GM12873 (cell line): ENCODE data around the gene RPL27A.

Experiments
- TF ChIP-seq, protein P1 (sequence below): IDR thresholded peaks from 2 replicates; pipeline ENCODE4 v1.5.1; 2012; ENCODE audit warnings: low read depth, mild to moderate bottlenecking, moderate library complexity, low read length, control low read depth; ENCODE audit not compliant: insufficient read depth; ENCODE audit errors: missing control alignments

RPL27A gene

DNA sequence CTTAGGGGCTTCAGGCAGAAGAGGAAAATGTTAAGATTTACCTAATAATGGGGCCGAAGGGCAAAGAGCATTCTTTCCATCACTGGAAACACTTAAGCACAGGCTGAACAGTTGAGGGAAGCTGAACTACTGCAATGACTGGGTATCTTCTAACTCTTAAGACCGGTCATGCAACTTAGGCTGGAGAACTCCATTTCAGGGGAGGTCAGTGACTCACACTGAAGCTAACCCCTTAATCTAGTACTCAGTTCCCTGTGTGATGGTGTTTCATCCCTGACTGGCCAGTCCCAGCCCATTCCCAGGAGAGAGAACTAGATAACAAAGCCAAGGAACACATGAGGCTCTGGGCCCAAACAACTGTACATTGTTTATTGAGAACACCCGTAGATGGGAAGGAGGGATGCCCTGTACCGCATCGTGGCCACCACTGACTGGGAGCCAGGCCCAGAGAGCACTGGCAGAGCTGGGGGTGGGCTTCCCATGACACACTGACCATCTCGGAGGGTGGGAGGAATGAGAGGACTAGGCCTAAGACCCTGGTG lies 10.5 kb downstream of the RPL27A start:
- TF ChIP-seq, protein P1, sequence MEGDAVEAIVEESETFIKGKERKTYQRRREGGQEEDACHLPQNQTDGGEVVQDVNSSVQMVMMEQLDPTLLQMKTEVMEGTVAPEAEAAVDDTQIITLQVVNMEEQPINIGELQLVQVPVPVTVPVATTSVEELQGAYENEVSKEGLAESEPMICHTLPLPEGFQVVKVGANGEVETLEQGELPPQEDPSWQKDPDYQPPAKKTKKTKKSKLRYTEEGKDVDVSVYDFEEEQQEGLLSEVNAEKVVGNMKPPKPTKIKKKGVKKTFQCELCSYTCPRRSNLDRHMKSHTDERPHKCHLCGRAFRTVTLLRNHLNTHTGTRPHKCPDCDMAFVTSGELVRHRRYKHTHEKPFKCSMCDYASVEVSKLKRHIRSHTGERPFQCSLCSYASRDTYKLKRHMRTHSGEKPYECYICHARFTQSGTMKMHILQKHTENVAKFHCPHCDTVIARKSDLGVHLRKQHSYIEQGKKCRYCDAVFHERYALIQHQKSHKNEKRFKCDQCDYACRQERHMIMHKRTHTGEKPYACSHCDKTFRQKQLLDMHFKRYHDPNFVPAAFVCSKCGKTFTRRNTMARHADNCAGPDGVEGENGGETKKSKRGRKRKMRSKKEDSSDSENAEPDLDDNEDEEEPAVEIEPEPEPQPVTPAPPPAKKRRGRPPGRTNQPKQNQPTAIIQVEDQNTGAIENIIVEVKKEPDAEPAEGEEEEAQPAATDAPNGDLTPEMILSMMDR: no peak

DNA sequence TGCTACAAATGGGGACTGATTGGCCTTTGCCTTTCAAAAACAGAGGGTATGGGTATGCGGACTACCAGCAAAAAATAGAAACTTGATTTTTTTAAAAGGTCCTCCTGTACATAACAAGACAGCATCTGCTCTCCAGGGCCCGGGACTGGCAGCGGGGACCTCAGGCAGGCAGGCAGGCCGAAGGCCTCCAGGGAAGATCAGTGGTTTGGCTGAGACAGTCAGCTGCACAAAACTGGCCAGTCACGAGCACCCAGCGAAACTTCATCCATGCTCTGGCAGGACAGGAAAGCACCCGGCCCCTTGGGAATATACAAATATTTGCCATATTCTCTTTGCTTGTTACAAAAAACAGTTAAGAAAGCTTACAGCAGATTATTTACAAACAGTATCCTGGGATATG lies 11.0 kb downstream of the RPL27A start:
- TF ChIP-seq, protein P1: no peak

DNA sequence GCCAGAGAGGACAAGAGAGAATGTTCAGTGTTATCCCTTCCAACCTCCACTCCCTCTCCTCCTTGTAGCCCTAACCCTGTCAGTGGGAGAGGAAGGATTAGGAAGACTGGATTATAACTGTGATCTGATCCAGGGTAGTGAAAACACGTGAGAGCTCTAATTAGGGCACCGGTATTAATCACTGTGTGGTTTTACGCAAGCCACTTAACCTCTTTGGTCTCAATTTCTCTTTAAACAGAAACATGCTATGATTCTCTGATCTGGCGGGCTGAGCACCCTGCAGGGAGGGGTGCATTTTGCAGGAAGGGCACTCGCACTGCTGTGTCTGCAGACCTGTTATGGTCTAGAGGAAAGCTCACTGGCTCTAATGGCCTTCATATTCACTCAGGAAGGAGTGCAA lies 11.5 kb downstream of the RPL27A start:
- TF ChIP-seq, protein P1: no peak

DNA sequence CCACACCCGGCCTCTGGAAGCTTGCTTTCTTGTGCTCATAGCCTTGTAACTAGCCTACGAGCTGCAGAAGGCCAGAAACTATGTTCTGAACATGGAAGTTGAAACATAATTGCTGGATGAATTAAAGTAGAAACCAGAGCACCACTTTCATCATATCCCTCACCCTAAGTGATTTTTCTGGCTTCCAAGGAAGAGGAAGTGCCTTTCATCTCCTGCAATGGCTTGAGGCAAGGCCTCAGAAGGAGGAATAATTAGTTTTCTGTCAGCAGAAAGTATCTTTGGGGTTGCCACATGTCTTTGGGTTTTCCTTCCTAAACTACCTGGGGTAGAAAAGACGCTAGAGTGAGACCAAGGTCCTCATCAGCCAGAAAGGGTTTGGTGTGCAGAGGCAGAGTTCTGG lies 14.5 kb downstream of the RPL27A start:
- TF ChIP-seq, protein P1: no peak

DNA sequence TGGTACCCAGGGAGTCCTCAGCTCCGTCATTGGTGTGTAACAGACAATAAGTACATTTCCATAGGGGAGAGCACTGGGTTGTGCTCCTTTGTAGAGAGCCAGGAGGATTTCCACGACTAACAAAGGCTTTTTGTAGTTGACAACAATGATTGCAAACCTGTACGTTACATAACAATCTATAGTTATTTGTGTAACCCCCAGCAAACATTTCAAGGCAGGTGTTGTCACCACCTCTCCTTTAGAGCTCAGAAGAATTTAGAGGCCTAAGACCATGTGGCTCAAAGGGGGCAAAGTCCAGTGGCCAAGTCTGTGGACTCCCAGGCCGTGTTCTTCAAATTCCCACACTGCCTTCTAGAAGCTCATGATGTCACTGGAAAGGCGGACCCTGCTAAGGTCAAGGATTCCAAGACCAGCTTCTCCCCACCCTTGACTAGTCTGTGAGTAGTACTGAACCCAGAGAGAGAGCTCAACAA lies 15.8 kb downstream of the RPL27A start:
- TF ChIP-seq, protein P1: no peak

DNA sequence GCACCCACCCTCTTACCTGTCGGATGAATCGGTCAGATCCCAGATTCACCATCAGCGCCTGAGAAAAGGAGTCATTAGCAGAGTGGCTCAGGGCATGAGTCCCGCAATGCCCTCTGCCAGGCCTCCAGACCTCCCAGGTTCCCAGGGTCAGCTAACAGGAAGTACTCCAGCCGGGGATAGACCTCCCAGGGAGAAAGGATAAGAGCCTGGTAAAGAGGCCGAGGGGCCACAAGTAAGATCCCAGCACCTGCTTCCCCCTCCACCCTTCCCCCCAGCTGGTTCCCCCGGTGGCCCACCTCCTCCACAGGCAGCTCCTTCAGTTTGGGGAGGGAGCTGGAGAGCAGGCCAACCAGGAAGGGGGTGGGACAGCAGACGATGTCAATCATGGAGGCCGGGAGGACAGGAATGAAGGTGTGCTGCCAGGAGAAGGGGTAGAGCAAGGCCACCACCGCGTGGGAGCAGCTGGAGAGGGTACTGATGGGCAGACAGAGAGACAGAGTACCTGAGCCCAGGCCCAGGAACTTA lies 16.4 kb downstream of the RPL27A start:
- TF ChIP-seq, protein P1: no peak

DNA sequence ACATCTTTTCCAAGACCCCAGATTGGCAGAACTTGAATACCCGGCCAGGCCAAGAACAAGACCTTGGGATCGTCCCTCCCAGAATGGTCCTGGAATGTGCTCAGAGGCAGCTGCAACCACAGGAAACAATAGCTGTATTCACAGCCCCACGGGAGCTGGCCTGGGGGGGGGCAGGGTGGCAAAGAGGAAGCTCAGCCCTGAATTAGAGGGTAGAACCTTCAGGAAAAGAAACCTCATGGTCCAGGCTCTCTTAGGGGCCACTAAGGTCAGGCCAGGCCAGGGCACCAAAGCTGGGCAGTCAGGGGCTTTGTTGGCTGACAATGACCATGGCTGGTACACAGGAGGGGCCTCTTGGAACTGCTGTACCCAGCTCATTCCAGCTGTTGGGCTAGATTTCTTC lies 17.3 kb downstream of the RPL27A start:
- TF ChIP-seq, protein P1: no peak
